ENCODE measurements around the gene ASGR1.
"Not testable (repeated sequence)": the region's sequence is repeated elsewhere in the genome, so short reads cannot be mapped to it uniquely, and the experiment has no call there.

ASGR1 gene

GRCh38 chr17:7190276-7190917, 11.2 kb upstream of the ASGR1 start:
- ATAC-seq (ENCODE audit: low read depth) (no peak), DNase-seq (ENCODE audit: low spot score) (no peak)
- H3K4me1 ChIP-seq (ENCODE audit: insufficient read depth, poor library complexity, severe bottlenecking), result no peaks in the 10 kb centered on the region
- H3K27me3 ChIP-seq (ENCODE audit: insufficient read depth, poor library complexity, severe bottlenecking), result no peaks in the 10 kb centered on the region
- TF ChIP-seq, protein P1, sequence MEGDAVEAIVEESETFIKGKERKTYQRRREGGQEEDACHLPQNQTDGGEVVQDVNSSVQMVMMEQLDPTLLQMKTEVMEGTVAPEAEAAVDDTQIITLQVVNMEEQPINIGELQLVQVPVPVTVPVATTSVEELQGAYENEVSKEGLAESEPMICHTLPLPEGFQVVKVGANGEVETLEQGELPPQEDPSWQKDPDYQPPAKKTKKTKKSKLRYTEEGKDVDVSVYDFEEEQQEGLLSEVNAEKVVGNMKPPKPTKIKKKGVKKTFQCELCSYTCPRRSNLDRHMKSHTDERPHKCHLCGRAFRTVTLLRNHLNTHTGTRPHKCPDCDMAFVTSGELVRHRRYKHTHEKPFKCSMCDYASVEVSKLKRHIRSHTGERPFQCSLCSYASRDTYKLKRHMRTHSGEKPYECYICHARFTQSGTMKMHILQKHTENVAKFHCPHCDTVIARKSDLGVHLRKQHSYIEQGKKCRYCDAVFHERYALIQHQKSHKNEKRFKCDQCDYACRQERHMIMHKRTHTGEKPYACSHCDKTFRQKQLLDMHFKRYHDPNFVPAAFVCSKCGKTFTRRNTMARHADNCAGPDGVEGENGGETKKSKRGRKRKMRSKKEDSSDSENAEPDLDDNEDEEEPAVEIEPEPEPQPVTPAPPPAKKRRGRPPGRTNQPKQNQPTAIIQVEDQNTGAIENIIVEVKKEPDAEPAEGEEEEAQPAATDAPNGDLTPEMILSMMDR (IDR thresholded peaks at IDR 0.05; ENCODE audit: poor library complexity, severe bottlenecking), result no peak
- H3K27ac ChIP-seq (ENCODE audit: poor library complexity, severe bottlenecking), result no peak overlapping the region
- peaks cover 14% of the 10 kb centered on the region for H3K36me3 ChIP-seq (ENCODE audit: low read depth)
- no peak overlapping the region for H3K4me3 ChIP-seq (ENCODE audit: severe bottlenecking)
- H3K9me3 ChIP-seq (ENCODE audit: severe bottlenecking), result no peaks in the 10 kb centered on the region

DNA sequence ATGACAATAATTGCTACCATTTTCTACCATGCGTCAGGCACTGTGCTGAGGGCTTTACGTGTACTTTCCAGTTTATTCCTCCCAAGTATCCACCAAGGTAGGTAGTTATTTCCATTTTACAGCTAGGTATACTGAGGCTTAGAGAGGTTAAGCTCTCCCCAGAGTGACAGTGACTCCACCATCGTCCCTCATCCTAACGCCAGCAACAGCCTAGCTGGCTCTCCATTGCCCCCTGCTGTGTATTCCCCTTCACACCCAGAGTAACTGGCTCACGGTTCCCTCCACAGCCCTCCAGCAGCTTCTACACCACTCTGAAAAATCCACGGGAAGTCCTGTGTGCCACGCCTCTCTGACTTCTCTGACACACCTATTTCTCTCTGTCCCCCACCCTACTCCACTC, 7.1 kb upstream of the ASGR1 start:
- no peak for ATAC-seq (ENCODE audit: low read depth)
- Histone ChIP-seq H3K36me3 (ENCODE audit: low read depth) (peaks cover 3% of the 10 kb centered on the region; the same call in 1 of the 2 replicates), H3K27me3 (ENCODE audit: insufficient read depth, poor library complexity, severe bottlenecking) (no peaks in the 10 kb centered on the region)

GRCh38 chr17:7184647-7185046, 5.5 kb upstream of the ASGR1 start:
- DNase-seq (ENCODE audit: low spot score) (no peak), ATAC-seq (ENCODE audit: low read depth) (no peak)
- Histone ChIP-seq H3K9me3 (ENCODE audit: severe bottlenecking) (no peaks in the 10 kb centered on the region), H3K27ac (ENCODE audit: poor library complexity, severe bottlenecking) (no peak overlapping the region), H3K4me1 (ENCODE audit: insufficient read depth, poor library complexity, severe bottlenecking) (no peaks in the 10 kb centered on the region), H3K27me3 (ENCODE audit: insufficient read depth, poor library complexity, severe bottlenecking) (no peaks in the 10 kb centered on the region), H3K4me3 (ENCODE audit: severe bottlenecking) (no peak overlapping the region), H3K36me3 (ENCODE audit: low read depth) (no peaks in the 10 kb centered on the region)
- TF ChIP-seq, protein P1 (IDR thresholded peaks at IDR 0.05; ENCODE audit: poor library complexity, severe bottlenecking), result no peak

More for the DNA sequence above, 7.1 kb upstream of the ASGR1 start:
- DNase-seq (ENCODE audit: low spot score), result peak; percentile 11
- H3K9me3 ChIP-seq (ENCODE audit: severe bottlenecking), result no peaks in the 10 kb centered on the region
- TF ChIP-seq, protein P1 (IDR thresholded peaks at IDR 0.05; ENCODE audit: poor library complexity, severe bottlenecking), result no peak
- no peak overlapping the region for H3K4me3 ChIP-seq (ENCODE audit: severe bottlenecking)
- no peaks in the 10 kb centered on the region for H3K4me1 ChIP-seq (ENCODE audit: insufficient read depth, poor library complexity, severe bottlenecking)
- no peak overlapping the region for H3K27ac ChIP-seq (ENCODE audit: poor library complexity, severe bottlenecking)

- Histone ChIP-seq H3K9me3 (ENCODE audit: severe bottlenecking) (no peaks in the 10 kb centered on the region), H3K4me3 (ENCODE audit: severe bottlenecking) (no peak overlapping the region), H3K4me1 (ENCODE audit: insufficient read depth, poor library complexity, severe bottlenecking) (no peaks in the 10 kb centered on the region), H3K36me3 (ENCODE audit: low read depth) (no peaks in the 10 kb centered on the region), H3K27ac (ENCODE audit: poor library complexity, severe bottlenecking) (no peak overlapping the region), H3K27me3 (ENCODE audit: insufficient read depth, poor library complexity, severe bottlenecking) (no peaks in the 10 kb centered on the region)
- TF ChIP-seq, protein P1 (IDR thresholded peaks at IDR 0.05; ENCODE audit: poor library complexity, severe bottlenecking), result no peak
- DNase-seq (ENCODE audit: low spot score), result no peak
- ATAC-seq (ENCODE audit: low read depth), result 0 out of 3 replicates have a peak, but pooled peaks have one; percentile 7
These were observed 4.9 kb upstream of the ASGR1 start for GRCh38 chr17:7184091-7184488.

DNA sequence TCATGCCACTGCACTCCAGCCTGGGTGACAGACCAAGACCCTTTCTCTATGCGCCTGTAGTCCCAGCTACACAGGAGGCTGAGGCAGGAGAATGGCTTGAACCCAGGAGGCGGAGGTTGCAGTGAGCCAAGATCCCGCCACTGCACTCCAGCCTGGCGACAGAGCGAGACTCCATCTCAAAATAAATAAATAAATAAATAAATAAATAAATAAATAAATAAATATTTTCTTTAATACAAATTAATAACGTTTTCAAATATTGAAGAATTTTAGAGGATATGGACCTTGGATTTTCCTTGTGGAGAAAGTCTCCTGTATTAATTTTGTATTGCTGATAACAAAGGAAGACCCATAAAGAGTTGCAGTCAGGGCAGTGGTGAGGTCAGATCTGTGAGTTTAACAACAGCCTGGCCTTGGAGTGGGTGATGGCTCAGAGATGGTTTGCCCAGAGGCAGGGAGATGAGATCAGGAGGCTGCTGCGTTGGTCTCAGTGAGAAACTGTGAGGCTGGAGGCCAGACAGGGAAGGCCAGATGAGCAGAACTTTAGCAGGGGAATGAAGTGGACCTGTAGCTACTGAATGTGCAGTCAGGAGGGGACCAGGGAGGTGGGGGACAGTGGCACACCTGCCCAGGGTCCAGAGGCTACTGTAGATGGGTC, 4.4 kb upstream of the ASGR1 start:
- no peaks in the 10 kb centered on the region for H3K9me3 ChIP-seq (ENCODE audit: severe bottlenecking)
- TF ChIP-seq, protein P1 (IDR thresholded peaks at IDR 0.05; ENCODE audit: poor library complexity, severe bottlenecking), result no peak
- H3K36me3 ChIP-seq (ENCODE audit: low read depth), result no peaks in the 10 kb centered on the region
- ATAC-seq (ENCODE audit: low read depth) (peak; percentile 31; the same call in 1 of the 3 replicates), DNase-seq (ENCODE audit: low spot score) (no peak)
- H3K4me3 ChIP-seq (ENCODE audit: severe bottlenecking), result no peak overlapping the region
- H3K27me3 ChIP-seq (ENCODE audit: insufficient read depth, poor library complexity, severe bottlenecking), result no peaks in the 10 kb centered on the region
- H3K4me1 ChIP-seq (ENCODE audit: insufficient read depth, poor library complexity, severe bottlenecking), result no peaks in the 10 kb centered on the region
- H3K27ac ChIP-seq (ENCODE audit: poor library complexity, severe bottlenecking), result no peak overlapping the region

DNA sequence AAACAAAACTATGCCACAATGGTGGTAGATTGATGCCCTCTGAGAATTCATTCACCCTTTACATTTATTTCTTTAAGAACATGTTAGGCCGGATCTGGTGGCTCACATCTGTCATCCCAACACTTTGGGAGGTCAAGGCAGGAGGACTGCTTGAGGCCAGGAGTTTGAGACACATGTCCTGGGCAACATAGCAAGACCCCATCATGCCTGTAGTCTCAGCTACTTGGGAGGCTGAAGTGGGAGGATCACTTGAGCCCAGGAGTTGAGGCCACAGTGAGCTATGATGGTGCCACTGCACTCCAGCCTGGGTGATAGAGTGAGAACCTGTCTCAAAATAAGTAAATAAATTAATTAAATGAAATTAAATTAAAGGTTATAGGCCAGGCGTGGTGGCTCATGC, 2.9 kb upstream of the ASGR1 start:
- not testable (repeated sequence) for H3K4me1 ChIP-seq (ENCODE audit: insufficient read depth, poor library complexity, severe bottlenecking); H3K27ac ChIP-seq (ENCODE audit: poor library complexity, severe bottlenecking); H3K27me3 ChIP-seq (ENCODE audit: insufficient read depth, poor library complexity, severe bottlenecking); H3K4me3 ChIP-seq (ENCODE audit: severe bottlenecking); H3K9me3 ChIP-seq (ENCODE audit: severe bottlenecking); ATAC-seq (ENCODE audit: low read depth); H3K36me3 ChIP-seq (ENCODE audit: low read depth); DNase-seq (ENCODE audit: low spot score)

Data from RWPE2 (cell line).